Mucosa of rectum (tissue), 2 donors: ENCODE data around the gene NFATC1.

Experiments used
- H3K27ac ChIP-seq, 2 donors: one replicate each; pipeline ENCODE4 v1.7.0; 2013; ENCODE audit warnings: inconsistent platforms in 2 of 2, low read depth in 2 of 2, low read length in 2 of 2
- H3K27me3 ChIP-seq, 2 donors: one replicate each; pipeline ENCODE4 v1.7.0; 2013; ENCODE audit warnings: low read length in 2 of 2; ENCODE audit not compliant: control insufficient read depth in 2 of 2, insufficient read depth in 2 of 2
- H3K36me3 ChIP-seq, 2 donors: one replicate each; pipeline ENCODE4 v1.7.0; 2013; ENCODE audit warnings: low read length in 2 of 2; ENCODE audit not compliant: control insufficient read depth in 2 of 2, insufficient read depth in 2 of 2
- H3K4me1 ChIP-seq, 2 donors: one replicate each; pipeline ENCODE4 v1.7.0; 2013; ENCODE audit warnings: low read length in 2 of 2, mild to moderate bottlenecking in 1 of 2; ENCODE audit not compliant: control insufficient read depth in 2 of 2, insufficient read depth in 2 of 2
- H3K4me3 ChIP-seq, 2 donors: one replicate each; pipeline ENCODE4 v1.7.0; 2013; ENCODE audit warnings: low read length in 2 of 2
- H3K9ac ChIP-seq, 2 donors: one replicate each; pipeline ENCODE4 v1.7.0; 2013; ENCODE audit warnings: low read length in 2 of 2, low read depth in 1 of 2, mild to moderate bottlenecking in 1 of 2
- H3K9me3 ChIP-seq, 2 donors: one replicate each; pipeline ENCODE4 v1.7.0; 2013; ENCODE audit warnings: low read length in 2 of 2; ENCODE audit not compliant: control insufficient read depth in 2 of 2
- donor health status: healthy.
- donor health status: Normal muscosa, but diverticular disease.

NFATC1 gene

DNA sequence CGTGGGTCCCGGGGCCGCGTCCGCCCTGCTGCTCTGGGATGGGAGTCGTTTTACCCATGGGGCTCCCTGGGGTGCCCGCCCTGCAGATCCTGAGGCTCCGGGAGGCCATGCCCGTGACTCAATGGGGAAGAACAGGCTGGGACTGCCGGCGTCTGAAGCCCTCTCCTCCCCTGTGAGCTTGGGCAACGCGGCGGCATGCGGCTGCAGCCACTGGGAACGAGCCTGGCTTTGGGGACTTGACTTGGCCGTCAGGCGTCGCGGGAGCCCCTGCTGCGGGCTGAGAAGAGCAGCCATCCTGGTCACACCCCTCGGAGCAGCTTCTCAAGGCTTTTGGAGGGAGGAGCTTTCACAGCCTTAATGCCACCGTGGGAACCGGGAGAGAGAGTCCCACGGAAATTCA lies 157.0 kb downstream of the NFATC1 start:
- H3K36me3 ChIP-seq = no peaks in the 10 kb centered on the region
- H3K9ac ChIP-seq = no peak overlapping the region
- H3K4me1 ChIP-seq = no peaks in the 10 kb centered on the region
- no peaks in the 10 kb centered on the region for H3K27me3 ChIP-seq
- no peaks in the 10 kb centered on the region for H3K9me3 ChIP-seq
- no peak overlapping the region for H3K27ac ChIP-seq
- H3K4me3 ChIP-seq = no peak overlapping the region

DNA sequence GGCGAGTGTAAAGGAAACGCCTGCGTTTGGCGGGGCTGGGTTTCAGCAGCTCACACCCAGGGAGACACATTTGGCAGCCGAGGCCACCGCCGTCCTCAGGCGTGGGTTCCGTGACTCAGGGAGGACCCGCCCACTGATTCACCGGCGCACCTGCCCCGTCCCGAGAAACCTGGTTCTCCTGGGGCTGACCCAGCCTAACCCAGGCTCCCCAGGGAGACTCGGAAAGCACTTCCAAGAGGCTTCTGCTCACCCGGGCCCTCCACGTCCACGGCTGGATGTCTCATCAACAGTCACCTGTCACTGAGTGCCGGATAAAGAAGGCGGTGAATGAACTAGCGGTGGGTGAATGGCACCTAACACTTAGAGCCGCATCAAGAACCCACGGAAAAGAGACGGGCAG lies 157.4 kb downstream of the NFATC1 start:
- no peak overlapping the region for H3K27ac ChIP-seq
- H3K36me3 ChIP-seq = no peaks in the 10 kb centered on the region
- H3K9me3 ChIP-seq = no peaks in the 10 kb centered on the region
- H3K9ac ChIP-seq = no peak overlapping the region
- no peaks in the 10 kb centered on the region for H3K27me3 ChIP-seq
- H3K4me1 ChIP-seq = no peaks in the 10 kb centered on the region
- H3K4me3 ChIP-seq = no peak overlapping the region

DNA sequence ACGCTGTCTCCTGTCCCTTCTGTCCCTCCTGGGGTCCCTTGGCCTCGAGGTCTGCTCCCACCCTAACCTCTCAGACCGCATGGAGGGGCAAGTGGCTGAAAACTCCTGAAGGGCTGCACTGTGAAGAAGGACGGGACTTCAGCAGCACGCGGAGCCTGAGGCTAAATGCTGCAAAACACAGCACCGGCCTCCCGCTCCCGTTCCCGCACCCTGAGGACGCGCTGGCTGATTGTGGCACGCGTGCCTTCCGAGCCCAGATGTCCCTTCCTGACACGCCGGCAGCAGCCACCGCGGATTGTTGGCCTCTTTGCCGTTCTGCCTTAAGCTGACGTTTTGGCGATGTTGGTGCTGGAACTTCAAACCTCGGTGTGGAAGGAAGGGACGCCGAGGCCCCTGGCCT lies 158.0 kb downstream of the NFATC1 start:
- no peaks in the 10 kb centered on the region for H3K27me3 ChIP-seq
- H3K27ac ChIP-seq = no peak overlapping the region
- no peak overlapping the region for H3K4me3 ChIP-seq
- H3K36me3 ChIP-seq = no peaks in the 10 kb centered on the region
- no peak overlapping the region for H3K9ac ChIP-seq
- H3K9me3 ChIP-seq = no peaks in the 10 kb centered on the region
- no peaks in the 10 kb centered on the region for H3K4me1 ChIP-seq

DNA sequence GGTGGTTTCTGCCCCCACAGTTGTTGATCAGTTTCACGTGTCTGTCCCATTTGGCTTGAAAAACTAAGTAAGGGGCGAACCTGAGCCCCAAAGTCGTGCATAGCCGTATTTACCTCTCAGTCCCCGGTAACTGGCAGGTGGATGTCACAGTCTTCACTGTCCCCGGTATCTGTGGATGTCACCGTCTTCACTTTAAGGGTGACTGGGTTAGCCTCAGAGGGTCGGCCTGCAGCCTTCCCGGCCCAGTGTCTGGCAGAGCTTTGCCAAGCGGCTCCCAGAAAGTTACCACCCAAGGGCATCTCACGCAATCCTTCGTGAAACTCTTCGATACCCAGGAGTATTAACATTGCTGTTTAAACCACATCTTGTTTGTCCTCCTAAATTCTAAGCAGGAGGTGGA lies 158.6 kb downstream of the NFATC1 start:
- H3K27me3 ChIP-seq = no peaks in the 10 kb centered on the region
- no peak overlapping the region for H3K27ac ChIP-seq
- H3K9me3 ChIP-seq = no peaks in the 10 kb centered on the region
- H3K4me3 ChIP-seq = no peak overlapping the region
- no peaks in the 10 kb centered on the region for H3K4me1 ChIP-seq
- no peaks in the 10 kb centered on the region for H3K36me3 ChIP-seq
- H3K9ac ChIP-seq = no peak overlapping the region

DNA sequence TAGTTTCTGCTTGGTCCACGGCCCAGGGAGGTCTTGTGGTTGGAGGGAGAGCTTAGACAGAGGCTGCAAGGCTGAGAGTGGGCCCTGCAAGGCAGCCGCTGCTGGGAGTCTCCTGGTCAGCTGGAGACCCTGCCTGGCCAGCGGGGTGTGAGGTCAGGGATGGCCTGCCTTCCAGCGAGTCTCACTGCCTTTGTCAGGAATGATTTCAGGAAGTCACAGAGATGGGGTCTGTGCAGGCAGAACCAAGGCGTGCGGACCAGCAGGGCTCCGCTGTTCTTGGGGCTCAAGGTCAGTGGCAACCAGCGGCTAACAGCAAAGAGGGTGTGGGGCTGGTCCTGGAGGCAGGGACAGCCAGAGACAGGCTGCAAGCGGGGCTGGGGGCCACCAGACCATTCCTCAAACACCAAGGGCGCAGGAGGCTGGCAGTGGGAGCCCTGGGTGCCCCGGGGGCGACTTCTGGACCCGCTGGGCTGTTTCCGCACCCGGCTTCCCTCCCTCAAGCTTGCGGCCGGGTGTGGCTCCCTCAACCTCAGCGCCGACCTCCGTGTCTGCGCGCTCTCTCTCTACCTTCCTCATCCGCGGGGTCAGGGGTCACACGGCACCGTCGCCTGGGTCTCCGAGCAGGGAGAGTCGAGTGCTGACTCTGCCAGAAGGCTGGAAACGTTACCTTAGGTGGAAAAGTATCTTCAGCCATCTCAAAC lies 159.4 kb downstream of the NFATC1 start:
- Histone ChIP-seq H3K9me3 (no peaks in the 10 kb centered on the region), H3K4me3 (no peak overlapping the region), H3K27me3 (no peaks in the 10 kb centered on the region), H3K36me3 (no peaks in the 10 kb centered on the region), H3K27ac (no peak overlapping the region), H3K4me1 (no peaks in the 10 kb centered on the region), H3K9ac (no peak overlapping the region)

DNA sequence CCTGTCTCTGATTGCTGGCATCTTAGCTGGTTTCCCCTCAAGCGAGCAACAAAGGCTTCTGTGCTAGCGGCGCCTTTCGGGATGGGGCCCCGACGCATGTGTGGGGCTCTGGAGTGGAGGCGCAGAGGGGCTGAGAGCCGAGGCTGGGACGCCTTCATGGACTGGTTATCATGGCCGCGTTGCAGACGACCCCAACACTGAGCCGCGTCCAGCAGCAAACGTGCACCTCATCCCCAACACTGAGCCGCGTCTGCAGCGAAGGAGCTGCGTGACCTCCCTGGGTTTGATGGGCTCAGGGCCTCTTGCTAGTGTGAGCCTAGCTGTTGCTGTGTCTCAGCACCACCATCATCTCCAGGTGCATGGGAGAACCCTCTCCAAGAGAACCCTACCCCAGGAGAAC lies 160.2 kb downstream of the NFATC1 start:
- Histone ChIP-seq H3K27me3 (no peaks in the 10 kb centered on the region), H3K27ac (no peak overlapping the region)

DNA sequence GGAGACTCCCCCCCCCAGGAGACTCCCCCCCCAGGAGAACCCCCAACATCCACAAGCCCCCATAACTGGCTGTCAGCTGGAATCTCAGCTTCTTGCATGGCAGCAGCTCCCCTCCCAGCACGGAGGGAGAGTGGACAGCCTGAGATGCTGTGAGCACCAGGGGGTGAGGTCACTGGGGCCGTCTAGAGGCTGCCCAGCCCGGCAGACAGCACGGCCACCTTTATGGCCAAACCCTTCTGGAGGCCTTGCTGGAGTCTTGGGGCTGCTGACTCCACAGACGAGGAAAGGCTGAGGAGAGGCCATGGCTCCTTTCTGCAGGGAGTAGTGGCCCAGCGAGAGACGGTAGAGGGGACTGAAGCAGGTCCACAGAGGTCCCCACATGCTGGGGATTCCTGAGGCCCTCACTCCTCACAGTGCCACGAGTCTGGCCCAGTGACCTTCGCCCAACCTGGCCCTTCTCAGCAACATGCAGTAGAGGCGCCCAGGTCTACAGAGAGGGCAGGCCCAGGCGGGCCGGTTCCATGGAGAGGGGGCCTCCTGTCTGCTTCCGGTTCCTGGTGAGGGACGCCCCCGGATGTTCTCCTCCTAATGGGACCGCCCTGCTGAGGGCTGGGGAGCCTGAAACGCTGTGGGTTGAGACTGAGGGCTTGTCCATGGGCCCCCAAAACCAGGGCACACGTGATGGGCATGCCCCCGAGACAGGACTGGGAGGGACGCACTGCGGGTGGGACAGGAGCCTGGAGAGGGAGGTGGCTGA lies 161.3 kb downstream of the NFATC1 start:
- no peak overlapping the region for H3K9ac ChIP-seq
- H3K36me3 ChIP-seq = no peaks in the 10 kb centered on the region
- no peaks in the 10 kb centered on the region for H3K4me1 ChIP-seq
- H3K4me3 ChIP-seq = no peak overlapping the region
- H3K27ac ChIP-seq = no peak overlapping the region
- no peaks in the 10 kb centered on the region for H3K9me3 ChIP-seq
- H3K27me3 ChIP-seq = no peaks in the 10 kb centered on the region

More for the DNA sequence above, 160.2 kb downstream of the NFATC1 start:
- H3K4me1 ChIP-seq = no peaks in the 10 kb centered on the region
- no peaks in the 10 kb centered on the region for H3K36me3 ChIP-seq
- H3K9ac ChIP-seq = no peak overlapping the region
- H3K4me3 ChIP-seq = no peak overlapping the region
- no peaks in the 10 kb centered on the region for H3K9me3 ChIP-seq

DNA sequence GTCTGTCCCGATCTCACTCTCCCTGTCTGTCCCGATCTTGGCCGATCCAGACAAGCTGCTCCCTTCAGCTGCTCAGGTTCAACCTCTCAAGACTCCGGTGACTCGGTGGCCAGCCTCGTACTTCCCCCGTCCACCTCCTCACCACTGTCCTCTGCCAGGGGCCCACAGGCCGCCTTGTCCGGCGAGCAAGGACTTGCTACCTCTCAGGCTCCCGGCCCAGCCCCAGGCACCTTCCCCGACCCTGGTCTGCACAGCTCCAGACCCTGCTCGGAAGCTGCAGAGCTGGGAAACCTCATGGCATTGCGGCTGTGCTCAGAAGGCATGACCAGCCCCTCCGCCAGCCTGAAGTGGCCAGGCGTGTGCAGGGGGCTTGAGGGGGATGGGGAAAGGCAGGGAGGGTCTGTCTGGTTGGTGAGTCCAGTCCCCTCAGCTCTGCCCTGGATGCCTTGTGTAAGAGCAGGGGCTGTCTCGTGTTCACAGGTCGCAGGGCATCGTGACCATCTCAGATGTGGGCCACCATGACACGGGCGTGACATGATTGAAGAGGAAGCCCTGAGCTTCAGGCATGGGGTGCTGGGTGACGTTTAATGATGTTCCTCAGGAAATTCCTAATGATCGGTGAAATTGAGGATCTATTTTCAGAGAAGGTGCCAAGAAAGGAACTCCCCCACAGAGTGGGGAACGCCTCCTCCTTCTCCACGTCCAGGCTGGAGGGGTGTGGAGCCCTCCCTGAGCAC lies 162.6 kb downstream of the NFATC1 start:
- Histone ChIP-seq H3K27me3 (no peaks in the 10 kb centered on the region), H3K4me3 (no peak overlapping the region), H3K36me3 (no peaks in the 10 kb centered on the region), H3K9me3 (no peaks in the 10 kb centered on the region), H3K9ac (no peak overlapping the region), H3K4me1 (no peaks in the 10 kb centered on the region), H3K27ac (no peak overlapping the region)

DNA sequence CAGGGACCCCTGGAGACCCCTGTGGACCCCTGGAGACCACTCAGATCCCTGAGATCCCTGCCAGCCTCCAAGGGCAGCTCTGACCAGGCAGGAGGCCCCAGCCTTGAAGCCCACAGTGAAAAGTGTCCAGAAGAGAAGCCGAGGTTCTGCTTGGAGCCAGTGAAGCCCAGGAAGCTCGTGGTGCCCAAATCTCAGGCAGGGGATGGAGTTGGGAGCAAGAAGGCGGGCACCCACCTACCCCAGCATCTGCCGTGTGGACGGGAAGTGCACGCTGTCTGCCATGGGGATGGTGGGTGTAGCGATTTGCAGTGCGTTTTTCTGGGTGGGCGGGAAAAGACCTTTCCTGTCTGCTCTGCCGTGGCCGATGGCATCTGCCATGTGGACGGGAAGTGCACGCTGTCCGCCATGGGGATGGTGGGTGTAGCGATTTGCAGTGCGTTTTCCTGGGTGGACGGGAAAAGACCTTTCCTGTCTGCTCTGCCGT lies 163.2 kb downstream of the NFATC1 start:
- Histone ChIP-seq H3K9ac (no peak overlapping the region), H3K9me3 (no peaks in the 10 kb centered on the region), H3K4me3 (no peak overlapping the region), H3K4me1 (no peaks in the 10 kb centered on the region), H3K27ac (no peak overlapping the region), H3K36me3 (no peaks in the 10 kb centered on the region), H3K27me3 (no peaks in the 10 kb centered on the region)

DNA sequence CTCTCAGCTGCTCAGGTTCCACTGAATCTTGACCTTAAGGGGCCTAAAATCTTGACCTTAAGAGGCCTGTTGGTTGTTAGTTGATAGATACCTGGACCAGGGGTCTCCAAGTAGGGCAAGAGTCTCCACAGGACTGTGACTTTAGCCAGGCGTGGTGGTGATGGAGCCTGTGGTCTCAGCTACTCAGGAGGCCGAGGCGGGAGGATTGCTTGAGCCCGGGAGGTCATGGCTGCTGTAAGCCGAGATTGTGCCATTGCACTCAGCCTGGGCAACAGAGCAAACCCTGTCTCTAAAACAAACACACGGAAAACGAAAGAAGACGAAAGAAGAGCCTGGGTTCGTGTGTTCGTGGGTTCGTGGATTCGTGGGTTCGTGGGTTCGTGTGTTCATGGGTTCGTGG lies 163.7 kb downstream of the NFATC1 start:
- Histone ChIP-seq H3K9me3 (no peaks in the 10 kb centered on the region), H3K9ac (no peak overlapping the region), H3K27ac (no peak overlapping the region), H3K27me3 (no peaks in the 10 kb centered on the region), H3K4me1 (no peaks in the 10 kb centered on the region), H3K4me3 (no peak overlapping the region), H3K36me3 (no peaks in the 10 kb centered on the region)
